DND-41 (cell line): Measurements from ENCODE around the gene NRG2.

ENCODE experiments used
- EZH2 ChIP-seq: IDR thresholded peaks from 3 replicates; pipeline ENCODE4 v1.6.1; 2012; ENCODE audit warnings: borderline replicate concordance, low read depth, mild to moderate bottlenecking, moderate library complexity, low read length, inconsistent platforms; ENCODE audit not compliant: severe bottlenecking
- TF ChIP-seq, protein P1 (sequence below): IDR thresholded peaks from 2 replicates; pipeline ENCODE4 v1.5.1; 2012; ENCODE audit warnings: borderline replicate concordance, low read length, moderate library complexity, mild to moderate bottlenecking; ENCODE audit not compliant: poor library complexity, severe bottlenecking; ENCODE audit errors: extremely low read depth

DNA sequence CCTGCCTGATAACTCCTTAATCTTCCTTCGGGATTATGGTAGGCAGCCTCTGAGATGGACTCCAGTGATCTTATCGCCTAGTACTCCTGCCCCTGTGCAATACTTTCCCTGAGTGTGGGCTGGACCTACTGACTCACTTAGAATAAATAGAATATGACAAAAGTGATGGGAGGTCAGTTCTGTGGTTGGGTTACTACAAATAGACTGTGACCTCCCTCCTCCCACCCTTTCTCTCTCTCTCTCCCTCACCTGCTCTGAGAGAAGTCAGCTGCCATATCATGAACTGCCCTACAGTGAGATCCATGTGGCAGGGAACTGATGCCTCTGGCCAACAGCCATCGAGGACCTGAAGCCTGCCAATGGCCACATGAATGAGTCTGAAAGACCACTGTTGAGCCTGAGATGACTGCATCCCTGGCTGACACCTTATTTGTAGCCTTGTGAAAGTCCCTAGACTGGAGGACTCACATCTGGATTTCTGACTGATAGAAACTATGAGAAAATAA lies 31.7 kb downstream of the NRG2 start:
- TF ChIP-seq, protein P1, sequence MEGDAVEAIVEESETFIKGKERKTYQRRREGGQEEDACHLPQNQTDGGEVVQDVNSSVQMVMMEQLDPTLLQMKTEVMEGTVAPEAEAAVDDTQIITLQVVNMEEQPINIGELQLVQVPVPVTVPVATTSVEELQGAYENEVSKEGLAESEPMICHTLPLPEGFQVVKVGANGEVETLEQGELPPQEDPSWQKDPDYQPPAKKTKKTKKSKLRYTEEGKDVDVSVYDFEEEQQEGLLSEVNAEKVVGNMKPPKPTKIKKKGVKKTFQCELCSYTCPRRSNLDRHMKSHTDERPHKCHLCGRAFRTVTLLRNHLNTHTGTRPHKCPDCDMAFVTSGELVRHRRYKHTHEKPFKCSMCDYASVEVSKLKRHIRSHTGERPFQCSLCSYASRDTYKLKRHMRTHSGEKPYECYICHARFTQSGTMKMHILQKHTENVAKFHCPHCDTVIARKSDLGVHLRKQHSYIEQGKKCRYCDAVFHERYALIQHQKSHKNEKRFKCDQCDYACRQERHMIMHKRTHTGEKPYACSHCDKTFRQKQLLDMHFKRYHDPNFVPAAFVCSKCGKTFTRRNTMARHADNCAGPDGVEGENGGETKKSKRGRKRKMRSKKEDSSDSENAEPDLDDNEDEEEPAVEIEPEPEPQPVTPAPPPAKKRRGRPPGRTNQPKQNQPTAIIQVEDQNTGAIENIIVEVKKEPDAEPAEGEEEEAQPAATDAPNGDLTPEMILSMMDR: no peak
- no peak for TF ChIP-seq EZH2
